Daoy (cell line): ENCODE results near the gene AMD1. TPM values are rescaled to one million over a fixed set of nuclear protein-coding genes. Genes with fewer than 3 reads are reported as not detected.
"Not testable (repeated sequence)": the region's sequence is repeated elsewhere in the genome, so short reads cannot be mapped to it uniquely, and the experiment has no call there.

Experiments
- DNase-seq: peaks from one replicate; pipeline ENCODE4 v3.0.0-alpha.2; 2015; ENCODE audit warnings: low read depth
- total RNA-seq: library from RNA; depleted of rRNA; stranded (reverse); fragments of >200 nt; shearing (Covaris generic); gene quantifications from 2 replicates; pipeline ENCODE4 v1.2.3, GENCODE V29; 2014

AMD1 gene
- total RNA-seq, 1 experiment from 2014 or later, result 110 TPM

DNA sequence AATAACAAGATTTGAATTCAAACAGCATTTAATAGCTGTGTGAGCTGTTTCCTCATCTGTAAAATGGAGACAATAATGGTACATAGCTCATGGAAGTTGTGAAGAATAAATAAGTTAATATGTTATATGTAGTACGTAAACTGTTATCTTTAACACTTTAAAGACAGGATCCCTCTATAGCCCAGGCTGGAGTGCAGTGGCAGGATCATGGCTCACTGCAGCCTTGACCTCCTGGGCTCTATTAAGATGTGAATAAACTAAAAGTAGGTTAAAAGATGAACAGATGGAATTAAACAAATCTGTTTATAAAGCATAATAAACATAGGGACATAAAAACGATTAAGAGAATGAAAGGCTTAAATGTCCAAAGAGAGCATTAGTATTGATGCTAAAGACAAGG is 3.0 kb downstream of the AMD1 start:
- DNase-seq, result no peak

DNA sequence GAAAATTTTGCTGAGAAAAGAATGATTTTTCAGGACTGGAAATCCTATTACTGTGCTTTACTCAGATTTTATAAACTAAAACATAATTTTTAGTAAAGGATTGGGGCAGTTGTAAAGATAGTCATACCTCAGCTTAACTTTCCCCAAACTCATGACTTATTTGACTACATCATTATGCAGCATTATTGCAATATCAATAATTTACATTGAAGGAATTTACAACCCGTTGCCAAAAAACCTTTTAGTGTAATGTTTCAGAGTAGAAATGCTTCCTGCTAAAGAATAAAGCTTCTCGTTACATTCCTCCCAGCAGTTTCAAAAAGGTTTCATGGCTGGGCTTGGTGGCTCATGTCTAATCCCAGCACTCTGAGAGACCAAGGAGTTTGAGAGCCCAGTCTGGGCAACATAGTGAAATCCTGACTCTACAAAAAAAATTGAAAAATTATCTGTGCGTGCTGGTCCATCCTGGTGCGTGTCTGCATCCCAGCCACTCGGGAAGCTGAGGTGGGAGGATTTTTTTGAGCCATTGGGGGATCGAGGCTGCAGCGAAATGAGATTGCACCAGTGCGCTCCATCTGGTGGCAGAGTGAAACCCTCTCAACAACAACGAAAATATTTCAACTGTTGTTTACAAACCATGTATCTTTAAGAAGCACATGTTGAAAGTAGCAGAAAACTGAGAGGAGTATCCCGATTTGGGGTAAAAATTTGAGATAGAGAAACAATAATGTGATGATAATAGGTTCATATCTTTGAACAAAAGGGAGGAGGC is 4.4 kb downstream of the AMD1 start:
- DNase-seq, result peak; percentile 13

DNA sequence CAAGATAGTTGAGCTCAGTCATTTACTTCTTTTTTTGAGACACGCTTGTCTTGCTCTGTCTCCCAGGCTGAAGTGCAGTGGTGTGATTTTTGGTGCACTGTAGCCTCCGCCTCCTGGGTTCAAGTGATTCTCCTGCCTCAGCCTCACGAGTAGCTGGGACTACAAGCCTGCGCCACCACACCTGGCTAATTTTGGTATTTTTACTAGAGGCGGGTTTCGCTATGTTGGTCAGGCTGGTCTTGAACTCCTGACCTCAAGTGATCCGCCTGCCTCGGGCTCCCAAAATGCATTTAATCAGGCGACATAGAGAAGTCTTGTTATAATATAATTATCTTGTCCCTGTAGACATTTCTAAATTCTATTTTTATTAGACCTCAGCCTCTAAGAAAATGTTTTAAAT is 6.1 kb downstream of the AMD1 start:
- DNase-seq, result no peak

DNA sequence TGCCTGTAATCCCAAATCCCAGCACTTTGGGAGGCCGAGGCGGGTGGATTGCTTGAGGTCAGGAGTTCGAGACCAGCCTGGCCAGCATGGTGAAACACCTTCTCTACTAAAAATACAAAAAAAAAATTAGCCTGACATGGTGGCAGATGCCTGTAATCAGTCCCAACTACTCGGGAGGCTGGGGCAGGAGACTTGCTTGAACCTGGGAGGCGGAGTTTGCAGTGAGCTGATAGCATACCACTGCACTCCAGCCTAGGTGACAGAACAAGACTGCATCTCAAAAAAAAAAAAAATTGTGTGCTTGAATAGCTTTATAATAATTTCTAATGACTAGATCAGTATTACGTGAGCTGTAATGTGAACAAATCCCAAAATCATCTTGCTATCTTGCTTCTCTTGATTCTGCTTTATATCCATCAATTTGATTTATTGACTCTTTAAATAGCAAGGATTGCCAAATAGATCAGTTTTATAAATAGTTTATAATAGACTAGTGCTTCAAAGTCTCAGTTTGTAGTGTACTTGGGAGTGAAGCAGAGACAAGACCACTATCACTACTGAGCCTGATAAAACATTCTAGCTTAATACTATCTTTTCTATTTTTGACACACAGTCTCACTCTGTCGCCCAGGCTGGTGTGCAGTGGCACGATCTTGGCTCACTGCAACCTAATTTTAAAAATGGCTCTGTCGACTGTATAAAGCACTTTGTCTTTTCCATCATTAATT is 7.1 kb downstream of the AMD1 start:
- DNase-seq, result no peak

DNA sequence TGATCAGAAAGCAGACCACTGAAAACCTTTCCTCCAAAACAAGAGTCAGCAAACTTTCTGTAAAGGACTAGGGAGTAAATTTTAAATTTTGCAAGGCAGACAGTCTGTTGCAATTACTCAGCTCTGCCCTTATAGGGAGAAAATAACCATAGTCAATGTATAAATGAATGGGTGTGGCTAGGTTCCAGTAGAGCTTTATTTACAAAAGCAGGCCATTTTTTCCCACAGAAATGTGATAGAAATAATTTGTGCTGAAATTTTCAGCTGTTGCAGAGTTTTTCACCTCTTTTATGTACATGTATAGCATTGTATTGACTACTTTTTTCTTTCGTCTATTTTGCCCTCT is 7.7 kb downstream of the AMD1 start:
- no peak for DNase-seq

DNA sequence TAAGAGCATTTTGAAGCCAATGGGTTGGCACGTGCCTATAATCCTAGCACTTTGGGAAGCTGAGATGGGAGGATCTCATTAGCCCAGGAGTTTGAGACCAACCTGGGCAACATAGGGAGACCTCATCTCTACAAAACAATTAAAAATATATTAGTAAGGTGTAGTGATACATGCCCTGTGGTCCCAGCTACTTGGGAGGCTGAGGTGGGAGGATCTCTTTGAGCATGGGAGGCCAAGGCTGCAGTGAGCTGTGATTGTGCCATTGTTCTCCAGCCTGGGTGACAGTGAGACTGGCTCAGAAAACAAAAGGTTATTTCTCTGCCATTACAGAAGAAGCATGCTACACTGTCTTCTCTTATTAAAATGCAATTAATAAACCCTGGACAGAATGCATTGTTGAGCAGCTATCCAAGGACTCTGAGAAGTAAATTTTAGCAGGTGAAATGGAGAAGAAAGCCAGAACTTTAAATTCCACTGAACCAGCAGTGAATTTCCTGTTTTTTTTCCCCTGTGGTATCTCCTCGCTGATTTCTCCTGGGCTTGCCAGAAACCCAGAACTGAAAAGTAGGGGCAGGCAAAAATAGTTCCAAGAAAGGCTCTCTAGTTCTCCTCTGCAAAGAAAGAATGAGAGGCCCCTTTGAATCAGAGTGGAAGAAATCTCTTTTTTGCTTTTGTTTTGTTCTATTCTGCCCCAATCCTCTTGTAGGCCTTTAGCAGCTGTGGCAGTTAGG is 8.4 kb downstream of the AMD1 start:
- DNase-seq, result no peak

DNA sequence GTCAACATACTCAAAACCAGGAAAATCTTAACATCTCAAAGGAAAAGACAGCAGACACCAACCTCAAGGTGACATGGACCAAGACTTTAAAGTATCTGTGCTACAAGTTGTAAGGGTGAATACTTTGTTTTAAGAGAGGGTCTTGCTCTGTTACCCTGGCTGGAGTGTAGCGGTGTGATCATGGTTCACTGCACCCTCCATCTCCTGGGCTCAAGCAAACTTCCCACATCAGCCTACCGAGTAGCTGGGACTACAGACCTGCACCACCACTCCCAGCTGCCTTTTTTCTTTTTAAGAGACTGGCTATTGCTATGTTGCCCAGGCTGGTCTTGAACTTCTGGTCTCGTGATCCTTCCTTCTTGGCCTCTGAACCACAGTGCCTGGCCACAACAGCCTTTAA is 9.7 kb downstream of the AMD1 start:
- DNase-seq, result no peak

DNA sequence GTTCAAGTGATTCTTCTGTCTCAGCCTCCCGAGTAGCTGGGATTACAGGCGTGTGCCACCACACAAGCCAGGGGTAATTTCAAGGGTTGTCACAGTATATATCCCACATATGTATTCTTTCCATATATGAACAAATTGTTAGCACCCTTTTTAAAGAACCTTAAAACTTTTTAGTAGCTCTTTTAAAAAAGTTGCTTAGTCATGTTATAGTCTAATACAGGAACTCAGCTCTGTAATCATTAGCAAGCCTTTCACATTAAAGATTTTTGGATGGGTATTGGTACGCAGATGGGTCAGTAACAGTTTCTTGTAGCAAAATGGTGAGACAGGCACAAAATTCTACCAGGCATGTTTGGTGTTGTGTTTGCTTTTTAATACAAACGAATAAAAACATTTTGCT is 10.9 kb downstream of the AMD1 start:
- DNase-seq, result no peak

DNA sequence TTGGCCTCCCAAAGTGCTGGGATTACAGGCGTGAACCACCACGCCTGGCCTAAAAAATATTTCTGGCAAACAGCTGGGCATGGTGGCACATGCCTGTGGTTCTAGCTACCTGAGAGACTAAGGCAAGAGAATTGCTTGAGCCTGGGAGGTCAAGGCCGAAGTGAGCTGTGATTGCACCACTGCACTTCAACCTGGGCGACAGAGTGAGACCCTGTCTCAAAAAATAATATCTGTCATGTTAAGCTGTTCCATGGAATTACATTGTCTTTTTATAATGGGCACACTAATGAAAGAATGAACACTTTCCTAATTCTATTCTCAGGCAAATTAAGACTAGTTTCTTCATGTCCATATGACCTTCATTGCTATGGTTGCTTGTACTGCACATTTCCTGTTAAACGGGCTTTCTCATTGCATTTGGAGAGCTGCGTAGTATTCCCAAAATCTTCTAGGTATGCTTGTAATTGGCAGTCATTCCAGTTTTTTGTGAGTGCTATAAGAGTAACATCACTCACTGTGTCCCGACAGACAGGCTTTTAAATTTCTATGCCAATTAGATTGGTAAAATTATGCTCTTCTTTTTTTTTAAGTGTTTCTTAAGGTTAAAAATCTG is 12.1 kb downstream of the AMD1 start:
- DNase-seq, result no peak

DNA sequence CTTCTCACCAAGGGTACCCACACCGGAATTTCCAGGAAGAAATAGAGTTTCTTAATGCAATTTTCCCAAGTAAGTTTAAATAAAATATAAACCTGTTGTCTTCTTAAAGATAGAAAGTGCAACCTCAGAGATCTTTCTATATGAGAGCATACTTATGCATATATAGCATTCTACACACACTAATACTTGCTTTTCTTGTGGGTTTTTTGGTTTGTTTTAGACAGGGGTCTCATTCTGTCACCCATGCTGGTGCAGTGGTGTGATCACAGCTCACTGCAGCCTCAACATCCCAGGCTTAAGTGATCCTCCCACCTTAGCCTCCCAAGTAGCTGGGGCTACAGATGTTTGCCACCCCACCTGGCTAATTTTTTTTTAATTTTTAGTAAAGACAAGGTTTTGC is 15.7 kb downstream of the AMD1 start:
- DNase-seq, result no peak

DNA sequence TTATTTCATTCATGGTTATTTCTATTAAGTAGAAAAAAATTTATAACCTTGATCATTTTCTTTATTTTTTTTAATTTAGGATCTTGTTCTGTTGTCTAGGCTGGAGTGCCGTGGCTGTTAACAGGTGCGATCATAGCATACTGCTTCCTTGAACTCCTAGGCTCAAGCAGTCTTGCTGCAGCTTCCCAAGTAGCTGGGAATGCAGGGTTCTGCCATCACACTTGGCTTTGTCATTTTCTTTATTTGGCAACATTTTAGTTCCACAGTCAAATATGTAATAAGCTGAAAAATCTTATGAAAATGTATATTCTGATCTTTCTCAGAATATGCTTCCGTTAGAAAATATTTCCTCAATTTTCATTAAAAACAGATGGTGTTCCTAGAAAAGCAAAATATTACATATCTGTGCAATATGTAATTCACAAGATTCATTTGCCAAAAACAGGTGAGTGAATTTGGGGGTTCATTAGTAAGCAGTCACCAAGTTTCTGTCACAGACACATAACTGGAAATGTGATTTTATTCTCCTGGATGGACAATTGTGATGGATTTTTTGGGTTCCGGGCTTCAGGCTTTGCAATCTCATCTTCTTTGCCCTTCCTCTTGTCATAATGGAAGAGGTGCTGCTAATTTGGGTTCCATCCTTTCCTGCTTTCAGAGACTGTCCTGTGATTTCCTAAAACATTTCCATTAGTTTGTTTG is 21.5 kb downstream of the AMD1 start:
- no peak for DNase-seq

DNA sequence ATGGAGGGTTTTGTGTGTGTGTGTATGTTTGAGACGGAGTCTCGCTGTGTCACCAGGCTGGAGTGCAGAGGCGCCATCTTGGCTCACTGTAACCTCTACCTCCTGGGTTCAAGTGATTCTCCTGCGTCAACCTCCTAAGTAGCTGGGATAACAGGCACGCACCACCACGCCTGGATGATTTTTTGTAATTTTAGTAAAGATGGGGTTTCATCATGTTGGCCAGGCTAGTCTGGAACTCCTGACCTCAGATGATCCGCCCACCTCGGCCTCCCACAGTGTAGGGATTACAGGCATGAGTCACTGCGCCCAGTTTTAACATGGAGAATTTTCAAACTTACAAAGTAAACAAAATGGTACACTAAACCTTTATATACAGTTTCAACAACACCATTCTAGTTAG is 22.8 kb downstream of the AMD1 start:
- peak; percentile 35 for DNase-seq

DNA sequence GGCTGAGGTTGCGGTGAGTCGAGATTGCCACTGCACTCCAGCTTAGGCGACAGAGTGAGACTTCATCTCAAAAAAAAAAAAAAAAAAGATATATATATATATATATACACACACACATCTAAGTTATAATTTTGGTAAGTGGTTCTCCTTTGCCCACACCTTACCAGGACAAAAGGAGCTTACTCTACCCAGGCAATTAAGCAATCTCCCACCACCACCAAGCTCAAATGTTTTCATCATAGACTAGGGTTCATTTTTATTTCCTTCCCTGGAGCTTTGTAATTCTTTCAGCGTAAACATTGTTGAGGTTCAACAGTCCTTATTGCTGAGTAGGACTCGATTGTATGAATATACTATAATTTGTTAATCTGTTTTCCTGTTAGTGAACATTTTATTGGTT is 23.5 kb downstream of the AMD1 start:
- DNase-seq, result no peak

DNA sequence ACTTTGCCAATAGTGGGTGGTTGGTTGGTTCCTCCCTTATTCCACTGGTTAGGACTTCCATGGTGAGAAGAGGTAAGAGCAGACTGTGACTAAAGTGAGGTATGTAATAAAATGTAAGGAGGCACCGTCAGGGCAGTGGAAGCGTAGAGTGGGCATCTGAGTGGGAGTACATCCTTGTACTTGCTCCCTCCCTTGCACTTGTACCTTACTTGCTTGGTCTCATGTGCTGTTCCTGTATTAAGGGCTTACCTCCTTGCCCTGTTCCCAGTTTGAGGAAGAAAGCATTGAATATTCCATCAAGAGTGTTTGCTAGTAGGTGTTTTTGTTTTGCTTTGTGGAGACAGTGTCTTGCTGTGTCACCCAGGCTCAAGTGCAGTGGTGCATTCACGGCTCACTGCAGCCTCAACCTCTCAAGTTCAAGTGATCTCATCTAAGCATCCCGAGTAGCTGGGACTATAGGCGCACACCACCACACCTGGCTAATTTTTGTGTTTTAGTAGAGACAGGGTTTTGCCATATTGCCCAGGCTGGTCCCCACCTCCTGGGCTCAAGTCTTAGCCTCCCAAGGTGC is 25.5 kb downstream of the AMD1 start:
- no peak for DNase-seq

DNA sequence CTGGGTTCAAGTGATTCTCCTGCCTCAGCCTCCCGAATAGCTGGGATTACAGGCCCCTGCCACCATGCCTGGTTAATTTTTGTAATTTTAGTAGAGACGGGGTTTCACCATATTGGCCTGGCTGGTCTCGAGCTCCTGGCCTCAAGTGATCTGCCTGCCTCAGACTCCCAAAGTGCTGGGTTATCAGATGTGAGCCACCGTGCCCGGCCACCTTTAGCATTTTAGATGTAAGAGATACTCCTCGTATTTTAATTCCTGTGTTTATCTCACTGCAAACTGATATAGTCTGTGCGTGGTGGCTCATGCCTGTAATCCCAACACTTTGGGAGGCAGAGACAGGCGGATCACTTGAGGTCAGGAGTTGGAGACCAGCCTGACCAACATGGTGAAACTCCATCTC is 27.0 kb downstream of the AMD1 start:
- not testable (repeated sequence) for DNase-seq

DNA sequence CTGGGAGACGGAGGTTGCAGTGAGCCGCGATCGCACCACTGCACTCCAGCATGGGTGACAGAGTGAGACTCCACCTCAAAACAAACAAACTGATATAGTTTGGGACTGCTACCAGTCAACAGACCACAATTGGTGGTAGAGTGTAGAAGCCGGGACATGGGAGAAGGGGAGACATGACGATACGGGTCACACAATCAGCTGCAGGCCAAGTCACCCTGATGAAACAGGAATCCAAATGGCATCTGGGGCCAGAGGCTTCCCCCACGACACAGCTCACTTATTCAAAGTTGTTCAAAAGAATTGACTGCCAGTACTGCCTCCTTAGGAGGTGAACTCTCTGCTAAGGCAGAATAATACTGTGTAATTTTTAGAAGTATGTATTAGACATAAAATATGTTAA is 27.5 kb downstream of the AMD1 start:
- DNase-seq, result no peak

DNA sequence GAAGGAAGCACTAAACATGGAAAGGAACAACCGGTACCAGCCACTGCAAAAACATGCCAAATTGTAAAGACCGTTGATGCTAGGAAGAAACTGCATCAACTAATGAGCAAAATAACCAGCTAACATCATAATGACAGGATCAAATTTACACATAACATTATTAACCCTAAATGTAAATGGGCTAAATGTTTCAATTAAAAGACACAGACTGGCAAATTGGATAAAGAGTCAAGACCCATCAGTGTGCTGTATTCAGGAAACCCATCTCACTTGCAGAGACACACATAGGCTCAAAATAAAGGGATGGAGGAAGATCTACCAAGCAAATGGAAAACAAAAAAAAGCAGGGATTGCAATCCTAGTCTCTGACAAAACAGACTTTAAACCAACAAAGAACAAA is 31.7 kb downstream of the AMD1 start:
- not testable (repeated sequence) for DNase-seq

DNA sequence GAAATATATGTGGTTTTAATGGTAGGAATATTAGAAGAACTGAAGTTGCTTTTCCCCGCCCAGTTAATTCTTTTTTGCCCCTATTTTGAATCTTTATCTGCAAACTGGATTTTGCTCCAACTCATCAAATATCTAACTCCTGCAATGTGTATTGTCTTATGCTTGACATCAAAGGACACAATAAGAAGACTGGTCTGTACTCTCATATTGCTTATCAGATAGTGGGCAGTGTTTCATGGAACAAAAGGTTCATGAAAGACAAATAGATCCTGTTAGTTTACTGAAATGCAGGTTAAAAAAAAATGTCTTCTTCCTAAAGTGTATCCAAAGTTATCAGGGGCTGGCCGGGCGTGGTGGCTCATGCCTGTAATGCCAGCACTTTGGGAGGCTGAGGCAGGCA is 56.2 kb downstream of the AMD1 start:
- DNase-seq, result no peak

DNA sequence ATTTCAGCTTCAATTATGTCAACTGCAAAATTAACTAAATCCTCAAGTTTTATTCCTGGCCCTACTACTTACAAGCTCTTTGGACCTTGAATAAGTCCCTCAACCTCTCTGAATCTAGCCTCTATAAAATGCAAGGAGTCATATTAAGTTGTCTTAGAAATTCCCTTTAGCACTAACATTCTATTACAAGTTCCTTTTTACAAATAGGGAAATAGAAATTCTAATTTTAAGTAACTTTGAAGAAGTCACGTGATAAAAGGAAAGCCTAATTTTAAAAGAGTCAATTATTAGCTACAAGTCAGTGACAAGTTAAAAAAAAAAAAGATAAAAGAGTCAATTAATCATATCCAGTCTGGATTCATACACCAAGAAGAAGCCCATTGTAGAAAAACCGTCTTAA is 59.3 kb downstream of the AMD1 start:
- no peak for DNase-seq

DNA sequence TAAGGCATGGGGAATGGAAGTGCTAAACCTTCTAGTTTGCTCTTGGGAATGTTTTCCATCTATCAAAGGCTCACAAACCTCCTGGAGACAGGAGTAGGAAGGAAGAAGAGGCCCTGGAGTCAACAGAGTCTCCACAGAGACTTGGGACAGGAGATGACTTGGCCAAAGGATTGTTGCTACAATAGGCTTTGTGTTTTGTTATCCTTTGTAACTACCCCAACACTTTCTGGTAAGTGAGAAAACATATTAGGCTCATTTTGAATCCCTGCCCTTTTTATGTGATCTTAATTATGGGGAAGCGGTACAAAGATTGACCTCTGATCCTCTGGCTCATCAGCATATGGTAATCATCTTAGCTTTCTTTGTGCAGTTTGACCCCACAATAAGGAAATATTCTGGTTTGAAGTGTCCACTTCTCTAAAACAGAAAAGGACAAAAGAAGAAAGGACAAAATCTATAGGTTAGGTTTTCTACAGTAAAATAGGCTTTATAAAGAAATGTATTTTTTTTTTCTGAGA is 59.9 kb downstream of the AMD1 start:
- no peak for DNase-seq

DNA sequence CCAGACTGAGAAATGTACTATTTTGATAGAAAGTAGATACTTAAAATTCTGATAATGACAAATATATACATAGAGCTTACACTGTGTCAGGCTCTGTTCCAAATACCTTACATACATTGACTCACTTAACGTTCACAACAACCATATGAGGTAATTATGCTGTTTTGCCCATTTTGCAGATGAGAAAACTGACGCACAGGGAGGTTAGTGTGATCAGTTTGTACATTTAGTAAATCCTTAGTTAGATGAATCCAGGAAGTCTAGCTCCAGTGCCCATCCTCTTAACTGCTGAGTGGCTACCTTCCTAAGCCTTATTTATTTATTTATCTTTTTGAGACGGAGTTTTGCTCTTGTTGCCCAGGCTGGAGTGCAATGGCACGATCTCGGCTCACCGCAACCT is 60.6 kb downstream of the AMD1 start:
- DNase-seq, result no peak
